H1 (cell line): ENCODE measurements around the gene TMEM174. TPM values are rescaled to one million over a fixed set of nuclear protein-coding genes. Genes with fewer than 3 reads are reported as not detected.

Source experiments
- ASH2L ChIP-seq: fragments of 200-600, 300-600 bp; sonication (generic); IDR thresholded peaks from one replicate; pipeline ENCODE4 v1.7.1; 2017; ENCODE audit warnings: low read length
- BRCA1 ChIP-seq: IDR thresholded peaks from 2 replicates; pipeline ENCODE4 v1.6.1; 2012; ENCODE audit warnings: low read depth, low read length, improper control_type of control experiment
- CHD7 ChIP-seq: fragments of 300-600 bp; sonication (generic); IDR thresholded peaks from 2 replicates; pipeline ENCODE4 v1.7.1; 2012; ENCODE audit warnings: low read length, moderate library complexity, mild to moderate bottlenecking, inconsistent platforms; ENCODE audit not compliant: insufficient replicate concordance
- E2F6 ChIP-seq: IDR thresholded peaks from 2 replicates; pipeline ENCODE4 v1.6.1; 2012; ENCODE audit warnings: inconsistent platforms
- HDAC6 ChIP-seq: IDR thresholded peaks from one replicate; pipeline ENCODE4 v1.7.1; 2012; ENCODE audit warnings: low read depth, mild to moderate bottlenecking, inconsistent platforms, low read length, moderate library complexity
- KDM5A ChIP-seq: fragments of 200-600 bp; IDR thresholded peaks from 2 replicates; pipeline ENCODE4 v1.7.1; 2012; ENCODE audit warnings: mild to moderate bottlenecking, low read length, inconsistent platforms, mixed read lengths
- MAX ChIP-seq: IDR thresholded peaks from 2 replicates; pipeline ENCODE4 v1.6.1; 2012; ENCODE audit warnings: inconsistent platforms
- RNF2 ChIP-seq: fragments of 200-900, 300-1000 bp; sonication (generic); IDR thresholded peaks from 2 replicates; pipeline ENCODE4 v1.7.1; 2016; ENCODE audit warnings: borderline replicate concordance, low read depth, mild to moderate bottlenecking, antibody characterized with exemption, low read length; ENCODE audit not compliant: poor library complexity, severe bottlenecking; ENCODE audit errors: missing control alignments
- SIRT6 ChIP-seq: IDR thresholded peaks from one replicate; pipeline ENCODE4 v1.7.1; 2012; ENCODE audit warnings: low read length, inconsistent platforms
- TAF7 ChIP-seq: optimal IDR thresholded peaks from 2 replicates; pipeline ENCODE3; 2011; ENCODE audit warnings: low read depth, mild to moderate bottlenecking, inconsistent platforms, low read length, moderate library complexity, borderline replicate concordance
- YY1 ChIP-seq: IDR thresholded peaks from 2 replicates; pipeline ENCODE4 v1.6.1; 2011; ENCODE audit warnings: low read depth, mild to moderate bottlenecking, low read length
- polyA plus RNA-seq, 7 experiments: library from polyadenylated mRNA; depleted of rRNA in 3 of 7; stranded (reverse) in 5 of 7; unstranded in 2 of 7; fragments of >200 nt in 5 of 7; fragments of 200-250 nt in 2 of 7; gene quantifications; 1 replicate in 5 of 7; 2 replicates in 1 of 7; 4 replicates in 1 of 7; pipeline versions ENCODE4 v1.2.1 to v1.2.3, GENCODE V29; 2011 to 2013; ENCODE audit warnings: missing spikeins in 2 of 7, mixed read lengths in 2 of 7
- total RNA-seq: library from RNA; stranded (reverse); fragmentation: NEBNext Ultra II Directional; extraction: Animal tissue kit (Norgen Biotek cat#: 25700); gene quantifications from 2 replicates; pipeline ENCODE4 v1.2.1, GENCODE V29; 2021

The TMEM174 gene
- total and polyA plus RNA-seq, 2 of the 8 experiments (the other 6 are each of a cell fraction or from before 2014, with no cell fraction given): not detected

- TF ChIP-seq CHD7 (no peak), BRCA1 (no peak), KDM5A (no peak), HDAC6 (no peak), RNF2 (no peak), E2F6 (no peak), YY1 (no peak), MAX (no peak), SIRT6 (no peak), TAF7 (no peak), ASH2L (no peak)
Observed at GRCh38 chr5:73171495-73171894, 1.5 kb upstream of the TMEM174 start (continued).
